ENCODE data around the gene MAL.

GRCh38 chr2:95082477-95082876 lies 57.0 kb downstream of the MAL start:
- no peak for TF ChIP-seq PKNOX1 (IDR thresholded peaks at IDR 0.05)
- no peak for TF ChIP-seq FOXA1 (IDR thresholded peaks at IDR 0.05)
